HG02870 (cell line): ENCODE data around the gene PAX8.

Source experiments
- ATAC-seq: cut with Tn5 transposase; IDR thresholded peaks from one replicate; pipeline ENCODE4 v1.9.1; 2021; ENCODE audit warnings: mild to moderate bottlenecking, moderate library complexity; ENCODE audit not compliant: unreplicated experiment

The PAX8 gene

GRCh38 chr2:113186433-113186796, 92.3 kb downstream of the PAX8 start:
- no peak for ATAC-seq

- ATAC-seq: no peak
Observed at GRCh38 chr2:113185664-113186432, 92.9 kb downstream of the PAX8 start.

DNA sequence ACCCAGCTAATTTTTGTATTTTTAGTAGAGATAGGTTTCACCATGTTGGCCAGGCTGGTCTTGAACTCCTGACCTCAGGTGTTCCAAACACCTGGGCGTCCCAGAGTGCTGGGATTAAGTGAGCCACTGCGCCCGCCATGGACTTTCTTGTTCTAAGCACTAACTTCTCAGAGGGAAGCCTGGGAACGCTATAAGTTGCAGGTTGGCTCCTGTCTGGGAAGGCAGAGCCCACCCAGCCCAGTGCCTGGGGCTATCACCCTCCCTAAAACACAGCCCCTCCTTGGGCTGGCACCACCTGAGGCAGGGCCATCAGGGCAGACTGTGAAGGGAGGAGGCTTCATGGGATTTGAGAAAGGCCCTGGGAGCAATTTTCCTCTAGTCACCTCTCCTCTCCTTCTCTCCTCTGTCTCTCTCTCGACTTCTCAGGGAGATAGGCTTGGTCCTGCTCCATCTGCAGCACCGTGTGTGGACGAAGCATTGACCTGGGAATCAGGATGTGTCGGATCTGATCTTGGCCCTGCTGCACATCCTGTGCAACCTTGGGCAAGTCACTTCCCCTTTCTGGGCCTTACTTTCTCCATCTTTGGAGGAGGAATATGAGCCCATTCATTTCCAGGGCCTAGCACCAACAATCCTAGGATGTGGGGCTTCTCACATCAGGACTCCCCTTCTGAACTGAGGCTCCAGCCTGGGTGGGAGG, 94.0 kb downstream of the PAX8 start:
- ATAC-seq: no peak

- ATAC-seq: no peak
Observed at GRCh38 chr2:113183703-113184102, 95.0 kb downstream of the PAX8 start.

- no peak for ATAC-seq
Observed at GRCh38 chr2:113183264-113183663, 95.5 kb downstream of the PAX8 start.

DNA sequence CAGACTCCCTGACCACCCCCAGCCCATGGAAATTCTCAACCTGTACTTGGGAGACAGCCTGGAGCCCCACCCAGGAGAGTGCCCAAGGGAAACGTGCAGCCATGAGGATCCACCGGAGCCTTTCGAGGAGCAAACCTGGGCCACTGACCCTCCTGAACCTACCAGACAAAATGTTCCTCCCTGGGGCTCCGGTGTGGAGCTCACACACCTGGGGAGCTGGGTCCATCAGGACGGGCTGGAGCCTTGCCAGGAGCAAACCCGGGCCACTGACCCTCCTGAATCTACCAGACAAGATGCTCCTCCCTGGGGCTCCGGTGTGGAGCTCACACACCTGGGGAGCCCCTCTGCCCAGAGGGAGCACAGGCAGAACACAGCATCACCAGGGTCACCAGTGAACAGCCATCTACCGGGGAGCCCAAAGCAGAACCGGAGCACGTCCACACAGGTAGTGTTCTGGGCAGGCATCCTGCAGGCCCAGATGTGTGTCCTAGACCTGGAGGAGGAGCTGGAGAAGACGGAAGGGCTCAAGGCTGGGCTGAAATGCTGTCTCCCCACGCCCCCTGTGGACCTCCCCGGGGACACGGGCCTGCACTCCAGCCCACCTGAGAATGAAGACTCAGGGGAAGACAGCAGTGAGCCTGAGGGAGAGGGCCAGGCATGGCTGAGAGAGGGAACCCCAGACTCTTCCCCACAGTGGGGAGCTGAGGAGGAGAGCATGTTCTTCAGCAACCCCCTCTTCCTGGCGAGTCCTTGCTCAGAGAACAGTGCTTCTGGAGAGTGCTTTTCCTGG, 96.1 kb downstream of the PAX8 start:
- ATAC-seq: no peak

DNA sequence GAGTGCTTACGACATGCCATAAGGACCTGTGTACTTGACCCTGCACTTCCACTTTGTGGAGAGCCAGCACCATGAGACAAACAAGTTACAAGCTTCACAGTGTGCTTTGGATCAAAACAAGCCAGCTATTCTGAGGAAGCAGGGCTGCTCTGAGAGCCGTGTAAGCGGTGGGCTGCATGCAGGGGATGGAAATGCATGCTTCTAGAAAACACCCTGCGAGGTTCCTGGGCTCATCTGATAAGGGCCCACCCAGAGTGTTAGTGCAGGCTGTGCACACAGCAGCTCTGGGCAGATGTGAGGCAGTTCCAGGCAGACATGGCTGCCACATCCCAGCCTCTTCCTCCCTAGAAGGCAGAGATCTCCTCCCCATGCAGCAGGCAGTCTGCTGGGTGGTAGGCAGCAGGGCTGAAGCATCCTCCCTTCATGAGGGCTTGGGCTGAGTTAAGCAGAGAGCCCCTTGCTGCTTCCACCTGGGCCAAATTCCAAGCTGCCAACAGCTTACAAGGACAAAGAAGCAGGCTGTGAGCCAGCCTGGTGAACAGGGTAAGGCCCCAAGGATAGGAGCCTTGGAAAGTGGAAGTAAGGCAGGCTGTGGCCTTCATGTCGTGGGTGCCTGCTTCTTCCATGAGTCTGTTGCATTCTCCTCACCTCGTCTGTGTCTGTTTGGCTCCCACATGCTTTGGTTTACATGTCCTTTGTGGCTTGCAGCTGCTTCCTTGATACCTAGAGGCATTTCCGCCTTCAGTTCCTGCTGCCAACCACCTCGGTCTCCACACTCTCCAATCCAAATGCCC, 97.3 kb downstream of the PAX8 start:
- ATAC-seq: no peak

DNA sequence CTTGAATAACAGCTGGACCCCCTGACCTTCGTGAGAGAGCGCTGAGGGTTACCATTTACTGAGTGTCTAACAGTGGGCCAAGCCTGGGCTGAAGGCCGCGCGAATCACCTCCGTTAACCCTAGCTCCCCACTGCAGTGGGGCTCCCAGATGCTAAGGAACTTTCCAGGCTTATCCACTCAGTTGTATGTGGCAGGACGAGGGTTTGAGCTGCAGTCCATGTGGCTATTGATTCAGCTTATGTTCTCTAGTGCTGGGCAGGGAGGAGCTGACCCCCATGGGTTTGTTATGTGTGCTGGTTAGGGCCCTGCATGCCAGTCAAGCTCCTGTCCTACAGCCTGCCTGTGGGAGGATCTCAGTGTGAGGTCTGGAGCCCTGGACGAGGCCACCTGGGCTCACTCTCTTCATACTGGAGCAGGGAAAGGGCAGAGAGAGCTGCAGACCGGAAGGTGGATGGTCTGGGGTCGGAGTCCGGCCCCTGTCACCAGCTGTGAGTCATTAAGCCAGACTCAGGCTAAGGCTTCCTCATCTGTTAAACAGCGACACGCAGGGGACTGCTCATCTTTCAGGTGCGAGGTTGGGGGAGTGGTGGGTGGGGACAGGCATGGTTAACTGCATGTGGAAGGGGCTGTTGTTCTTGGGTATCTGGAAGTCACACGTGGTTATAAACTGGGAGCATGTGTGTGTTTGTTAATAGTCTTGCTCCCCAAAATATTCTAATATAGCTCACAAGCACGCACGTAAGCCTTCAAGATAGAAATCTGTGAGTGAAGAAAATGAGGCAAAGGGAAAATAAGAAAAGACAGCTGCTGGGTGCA, 98.4 kb downstream of the PAX8 start:
- no peak for ATAC-seq

GRCh38 chr2:113179446-113180045, 99.2 kb downstream of the PAX8 start:
- ATAC-seq: no peak

DNA sequence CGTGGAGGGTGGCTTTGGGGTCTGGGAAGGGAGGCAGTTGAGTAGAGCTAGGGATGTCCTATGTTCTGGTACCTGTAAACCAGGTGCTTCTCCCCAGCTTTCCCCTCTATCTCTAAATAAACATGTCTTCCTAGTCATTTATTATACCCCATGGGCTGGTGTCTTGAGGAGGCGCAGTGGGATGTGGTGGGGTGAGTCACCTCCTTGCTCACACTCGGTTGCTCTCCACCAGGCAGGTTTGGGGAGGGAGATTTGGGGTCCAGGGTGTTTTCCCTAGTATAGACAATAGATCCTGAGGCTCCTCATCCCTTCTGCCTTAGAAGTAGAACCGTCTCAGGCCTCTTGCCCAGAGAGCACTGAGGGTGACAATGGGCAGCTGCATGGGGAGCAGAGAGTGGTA, 99.8 kb downstream of the PAX8 start:
- no peak for ATAC-seq

DNA sequence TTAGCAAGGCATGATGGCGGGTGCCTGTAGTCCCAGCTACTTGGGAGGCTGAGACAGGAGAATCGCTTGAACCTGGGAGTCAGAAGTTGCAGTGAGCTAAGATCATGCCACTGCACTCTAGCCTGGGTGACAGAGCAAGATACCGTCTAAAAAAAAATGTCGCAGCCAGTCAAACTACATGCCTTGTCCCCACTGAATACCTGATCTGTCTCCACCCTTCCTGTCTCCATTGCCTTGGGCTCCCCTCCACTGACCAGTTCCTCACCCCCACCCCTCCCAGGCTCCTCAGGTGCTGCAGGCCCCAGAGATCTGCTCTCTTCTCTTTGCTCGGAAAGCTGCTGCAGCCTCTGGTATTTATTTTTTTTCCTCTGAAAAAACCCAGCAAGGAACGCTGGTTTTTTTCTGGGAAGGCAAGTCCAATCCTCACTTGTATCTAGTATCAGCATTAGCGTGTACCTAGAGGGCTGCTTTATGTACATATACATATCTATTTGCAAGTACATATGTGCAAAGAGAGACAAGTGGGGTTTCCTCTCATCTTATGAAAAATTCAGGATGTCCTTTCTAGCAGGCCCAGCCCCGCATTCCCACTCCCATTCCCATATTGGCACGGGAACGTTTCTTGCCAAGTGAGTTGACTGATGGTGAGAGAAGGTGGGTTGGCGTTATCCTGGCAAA, 100.5 kb downstream of the PAX8 start:
- ATAC-seq: no peak

DNA sequence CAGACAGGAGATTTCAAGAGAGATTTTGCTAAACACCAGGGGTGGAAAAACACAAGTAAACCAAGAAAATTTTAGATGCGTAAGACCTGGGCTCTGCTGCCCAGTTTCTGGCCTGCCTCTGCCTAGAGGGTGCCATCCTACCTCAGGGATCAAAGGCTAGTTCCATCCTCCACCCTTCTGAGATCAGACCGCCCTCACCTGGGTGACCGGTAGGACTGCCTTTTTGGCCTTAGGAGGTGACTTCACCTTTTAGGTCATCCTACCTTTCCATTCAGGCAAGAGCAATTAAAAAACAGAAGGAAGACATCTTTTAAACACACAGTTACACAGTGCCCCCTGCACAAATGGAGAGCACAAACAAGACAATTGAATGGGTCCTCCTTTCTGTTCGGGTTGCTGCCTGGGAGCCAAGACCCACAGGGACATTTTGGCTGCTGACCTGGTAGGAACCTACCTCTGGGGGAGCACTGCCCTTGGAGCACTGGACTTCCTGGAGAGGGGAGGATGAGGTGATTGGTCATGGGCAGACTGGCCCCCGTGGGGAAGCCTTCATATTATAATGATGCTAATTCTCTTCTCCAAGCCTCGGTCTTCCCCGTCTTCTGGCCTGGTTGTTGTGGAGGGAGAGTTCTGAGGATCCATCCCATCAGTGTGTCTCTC, 101.9 kb downstream of the PAX8 start:
- ATAC-seq: no peak

DNA sequence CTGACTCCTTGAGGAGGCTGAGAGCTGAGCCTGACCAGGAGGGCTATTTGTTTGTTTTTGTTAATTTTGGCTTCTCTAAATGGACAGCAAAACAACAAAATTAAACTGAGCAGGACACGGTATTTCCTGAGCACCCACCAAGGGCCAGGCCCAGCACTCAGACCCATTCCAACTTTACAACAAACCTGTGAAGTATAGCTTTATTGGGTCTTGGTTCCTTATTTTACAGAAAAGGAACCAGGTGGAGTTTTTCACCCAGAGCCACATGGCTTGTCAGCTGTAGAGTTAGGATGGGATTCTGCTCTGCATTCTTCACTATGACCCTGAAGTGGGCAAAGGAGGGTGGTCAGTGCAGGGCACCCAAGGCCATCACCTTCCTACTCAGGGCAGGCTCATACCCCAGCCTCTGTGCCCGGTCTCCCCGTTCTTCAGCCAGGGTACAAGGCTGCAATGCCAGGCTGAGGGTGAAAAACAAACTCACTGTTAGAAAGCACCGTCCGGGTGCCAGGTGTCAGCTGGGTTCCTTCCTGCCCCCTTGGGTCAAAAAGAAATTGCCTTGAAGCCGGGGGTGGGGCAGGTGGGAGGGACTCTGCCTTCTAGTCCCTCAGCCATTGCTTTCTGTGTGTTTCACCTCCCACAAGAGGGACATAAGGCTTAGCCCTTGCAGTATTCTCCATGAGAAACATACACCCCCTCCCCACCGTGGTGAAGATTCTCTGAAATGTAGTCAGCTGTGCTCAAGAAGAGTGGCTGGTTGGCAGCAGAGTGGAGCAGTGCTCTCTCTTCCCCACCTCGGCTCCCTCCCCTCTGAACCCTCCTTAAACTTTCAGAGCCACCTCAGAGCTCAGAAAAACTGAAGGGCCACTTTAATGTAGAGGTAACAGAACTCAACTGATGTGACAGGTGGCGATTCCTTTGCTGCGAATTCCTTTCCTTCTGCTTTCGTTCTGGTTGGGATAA, 102.7 kb downstream of the PAX8 start:
- ATAC-seq: no peak

DNA sequence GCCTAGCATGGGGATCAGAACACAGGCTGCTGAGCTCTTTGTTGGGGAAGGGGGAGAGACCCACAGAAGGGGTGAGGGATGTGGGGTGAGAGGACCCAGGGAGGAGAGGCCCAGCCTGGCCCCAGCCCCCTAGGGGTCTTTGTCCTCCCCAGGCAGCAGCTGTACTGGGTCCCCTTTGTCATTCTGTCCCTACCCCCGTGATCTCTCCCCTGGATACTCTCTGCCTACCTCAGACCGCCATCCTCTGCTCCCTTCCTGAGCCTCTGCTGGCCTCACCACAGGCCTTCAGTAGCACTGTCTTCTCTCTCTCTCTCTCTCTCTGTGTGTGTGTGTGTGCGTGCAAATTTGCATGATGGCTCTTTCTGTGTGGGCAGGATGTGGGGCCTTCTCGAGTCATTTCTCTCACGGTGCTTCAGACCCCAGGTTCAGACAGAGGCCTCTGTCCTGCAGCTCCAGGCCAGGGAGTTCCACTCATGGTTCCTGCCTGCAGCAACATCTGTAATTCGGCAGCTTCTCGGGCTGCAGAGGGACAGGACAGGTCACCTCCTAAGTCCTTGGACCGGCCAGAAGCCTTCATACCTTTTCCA, 103.6 kb downstream of the PAX8 start:
- peak; percentile 74 for ATAC-seq

- ATAC-seq: no peak
Observed at GRCh38 chr2:113174376-113174750, 104.4 kb downstream of the PAX8 start.

DNA sequence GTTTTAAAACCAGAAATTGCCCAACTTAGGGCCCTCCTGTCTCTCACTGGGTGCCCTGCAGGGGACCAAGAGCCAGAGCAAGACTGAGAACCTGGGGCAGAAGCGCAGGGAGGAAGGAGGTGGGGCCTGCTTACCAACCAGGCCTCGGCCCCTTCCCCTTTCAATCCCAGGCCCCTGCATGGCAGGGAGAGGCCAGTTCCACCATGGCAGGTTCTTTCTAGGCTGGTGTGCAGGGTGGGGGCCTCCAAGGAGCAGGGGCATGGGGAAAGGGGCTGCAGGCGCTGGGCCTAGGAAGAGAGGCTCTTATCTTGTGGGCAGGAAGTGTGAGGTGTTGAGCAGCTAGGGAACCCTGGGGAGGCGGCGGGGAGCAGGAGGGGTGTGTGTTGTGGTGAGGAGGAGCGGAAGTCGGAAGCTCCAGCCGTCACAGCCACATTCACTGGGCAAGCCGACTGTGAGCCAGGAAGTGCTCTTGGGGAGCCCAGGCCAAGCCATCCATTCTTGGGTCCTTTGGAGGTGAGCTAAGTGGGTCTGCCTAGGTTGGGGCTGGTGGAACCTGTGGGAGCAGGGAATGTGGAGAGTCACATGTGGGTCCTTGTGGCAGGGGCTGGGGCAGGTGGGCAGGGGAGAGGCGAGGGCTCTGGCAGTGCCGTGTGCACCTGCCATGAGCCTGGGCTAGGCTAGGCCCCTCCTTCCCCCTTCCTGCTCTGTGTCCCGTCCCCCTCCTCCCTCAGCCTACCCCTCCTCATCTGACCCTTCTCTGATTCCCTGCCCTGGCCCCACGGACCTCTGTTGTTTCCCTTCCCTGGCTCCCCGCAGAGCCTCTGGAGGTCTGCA, 105.0 kb downstream of the PAX8 start, which contains the start of gene PSD4:
Gene PSD4 (plus strand): TSS at position 430 of the 834 bp plus-strand sequence. CDS start 8,486 bp downstream, outside the sequence.
- peak; percentile 73 for ATAC-seq
